ENCODE data around the gene LIPF.

DNA sequence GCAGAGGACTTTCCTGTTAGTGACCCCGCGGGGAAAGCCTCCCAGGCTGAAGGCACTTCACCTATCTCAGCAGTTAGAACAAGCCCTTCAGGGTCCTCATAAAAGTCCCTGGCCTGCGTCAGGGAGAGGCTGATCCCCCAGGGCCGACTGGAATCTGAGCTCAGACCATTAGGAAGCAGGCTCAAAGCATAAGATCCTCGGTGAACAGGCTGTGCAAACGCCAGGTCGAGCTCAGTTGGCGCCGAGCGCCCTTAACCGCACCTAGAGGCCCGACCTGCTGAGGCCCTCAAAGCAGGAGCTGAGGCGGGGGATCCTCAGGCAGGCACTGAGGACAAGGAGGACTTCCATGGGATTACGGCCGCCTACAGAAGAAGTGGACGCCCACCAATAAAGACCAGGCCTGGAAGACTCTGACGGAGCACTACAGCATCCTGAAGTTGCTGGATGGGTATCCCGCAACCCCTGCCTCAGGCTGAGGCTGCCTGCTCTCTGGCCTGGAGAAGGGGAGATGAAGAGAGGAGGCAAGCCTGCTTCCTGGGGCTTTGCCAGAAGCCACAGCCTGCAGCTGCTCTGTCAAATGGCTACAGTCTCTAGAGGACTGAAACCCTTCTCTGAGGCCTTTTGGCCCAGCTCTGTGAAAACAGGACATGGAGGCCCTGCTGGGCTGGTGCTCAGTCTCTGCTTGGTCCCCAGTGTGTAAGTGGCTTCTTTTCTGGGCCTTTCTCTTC, 47.8 kb upstream of the LIPF start:
- TF ChIP-seq CHD1 (IDR thresholded peaks at IDR 0.05; ENCODE audit: low read depth, low read length): no peak
- no peak for TF ChIP-seq MAFK (IDR thresholded peaks at IDR 0.05; ENCODE audit: low read depth, low read length)
- TF ChIP-seq, protein P1, sequence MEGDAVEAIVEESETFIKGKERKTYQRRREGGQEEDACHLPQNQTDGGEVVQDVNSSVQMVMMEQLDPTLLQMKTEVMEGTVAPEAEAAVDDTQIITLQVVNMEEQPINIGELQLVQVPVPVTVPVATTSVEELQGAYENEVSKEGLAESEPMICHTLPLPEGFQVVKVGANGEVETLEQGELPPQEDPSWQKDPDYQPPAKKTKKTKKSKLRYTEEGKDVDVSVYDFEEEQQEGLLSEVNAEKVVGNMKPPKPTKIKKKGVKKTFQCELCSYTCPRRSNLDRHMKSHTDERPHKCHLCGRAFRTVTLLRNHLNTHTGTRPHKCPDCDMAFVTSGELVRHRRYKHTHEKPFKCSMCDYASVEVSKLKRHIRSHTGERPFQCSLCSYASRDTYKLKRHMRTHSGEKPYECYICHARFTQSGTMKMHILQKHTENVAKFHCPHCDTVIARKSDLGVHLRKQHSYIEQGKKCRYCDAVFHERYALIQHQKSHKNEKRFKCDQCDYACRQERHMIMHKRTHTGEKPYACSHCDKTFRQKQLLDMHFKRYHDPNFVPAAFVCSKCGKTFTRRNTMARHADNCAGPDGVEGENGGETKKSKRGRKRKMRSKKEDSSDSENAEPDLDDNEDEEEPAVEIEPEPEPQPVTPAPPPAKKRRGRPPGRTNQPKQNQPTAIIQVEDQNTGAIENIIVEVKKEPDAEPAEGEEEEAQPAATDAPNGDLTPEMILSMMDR (conservative IDR thresholded peaks at IDR 0.05; ENCODE audit: low read depth, low read length): no peak
